ENCODE measurements around the gene STX16. TPM values are rescaled to one million over a fixed set of nuclear protein-coding genes. Genes with fewer than 3 reads are reported as not detected.

The STX16 gene
- total and polyA plus RNA-seq, 2 donors: 17.4 to 97.9 TPM

DNA sequence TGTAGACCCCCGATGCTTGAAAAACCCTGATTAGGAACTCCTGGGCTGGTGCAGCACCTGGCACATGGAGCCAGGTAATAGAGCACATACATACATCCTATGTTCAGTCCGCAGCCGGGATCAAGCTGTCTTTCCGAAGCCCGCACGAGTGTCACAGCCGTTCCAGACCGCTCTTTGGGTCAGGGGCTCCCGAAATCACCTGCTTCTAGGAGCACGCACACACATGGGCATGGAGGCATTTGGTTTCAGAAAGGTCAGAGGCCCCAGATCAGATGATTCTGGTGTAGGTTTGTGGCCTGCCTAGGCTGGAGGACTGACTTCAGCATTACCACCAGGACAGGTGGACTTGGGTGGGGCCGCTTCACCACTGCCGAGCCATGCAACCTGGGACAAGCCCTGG lies 42.1 kb upstream of the STX16 start:
- Histone ChIP-seq H3K4me3 (ENCODE audit: low read length in 2 of 2) (no peak overlapping the region), H3K36me3 (ENCODE audit: control insufficient read depth in 2 of 2, insufficient read depth in 2 of 2, low read length in 1 of 2) (no peaks in the 10 kb centered on the region), H3K4me1 (ENCODE audit: control insufficient read depth in 2 of 2, insufficient read depth in 2 of 2, low read length in 2 of 2) (peaks cover 0 to 3% of the 10 kb centered on the region in 2 donors), H3K27me3 (ENCODE audit: control insufficient read depth in 2 of 2, insufficient read depth in 1 of 2, low read length in 1 of 2) (peaks cover 0 to 2% of the 10 kb centered on the region in 2 donors), H3K9me3 (ENCODE audit: control insufficient read depth in 2 of 2, insufficient read depth in 1 of 2, low read length in 1 of 2) (no peaks in the 10 kb centered on the region), H3K27ac (ENCODE audit: low read depth in 1 of 2, low read length in 1 of 2) (no peak overlapping the region)
- no peak for DNase-seq (ENCODE audit: low read depth in 6 of 9, low spot score in 9 of 9)
- 96% methylated on average over 12 of the region's 12 CpGs for WGBS

DNA sequence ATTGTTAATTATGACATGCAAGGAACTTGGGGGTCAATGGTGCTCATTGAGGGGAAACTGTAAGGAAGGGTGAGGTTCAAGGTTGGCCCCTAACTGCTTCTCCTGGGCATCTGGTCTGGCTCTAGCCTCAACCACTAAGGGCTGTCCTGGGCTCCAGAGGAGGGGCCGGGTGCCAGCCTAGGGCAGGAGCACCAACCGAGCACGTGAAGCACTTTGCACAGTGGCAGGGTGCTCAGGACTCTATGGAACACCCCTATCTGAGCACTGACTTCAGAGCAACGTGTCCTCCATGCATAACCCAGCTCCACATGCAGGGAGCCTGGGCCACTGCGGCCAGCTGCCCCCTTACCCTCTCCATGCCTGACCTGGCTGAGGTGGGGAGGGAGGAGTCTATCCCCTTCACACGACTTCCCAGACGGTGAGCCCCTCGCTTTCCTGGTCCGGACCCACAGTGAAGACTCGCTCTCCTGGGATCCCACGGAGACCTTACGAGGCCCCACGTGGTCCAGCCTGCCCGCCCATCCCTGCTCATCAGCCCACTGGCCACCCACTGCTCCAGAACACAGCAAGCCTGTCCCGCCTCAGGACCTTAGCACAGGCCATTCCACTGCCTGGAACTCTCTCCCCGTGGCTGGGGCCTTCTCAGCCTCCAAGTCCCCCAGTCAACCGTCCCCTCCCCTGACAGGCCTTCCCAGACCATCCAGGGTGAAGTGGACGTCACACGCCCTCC lies 40.8 kb upstream of the STX16 start:
- H3K36me3 ChIP-seq (ENCODE audit: control insufficient read depth in 2 of 2, insufficient read depth in 2 of 2, low read length in 1 of 2): no peaks in the 10 kb centered on the region
- no peaks in the 10 kb centered on the region for H3K9me3 ChIP-seq (ENCODE audit: control insufficient read depth in 2 of 2, insufficient read depth in 1 of 2, low read length in 1 of 2)
- peaks cover 0 to 3% of the 10 kb centered on the region in 2 donors for H3K4me1 ChIP-seq (ENCODE audit: control insufficient read depth in 2 of 2, insufficient read depth in 2 of 2, low read length in 2 of 2)
- H3K4me3 ChIP-seq (ENCODE audit: low read length in 2 of 2): no peak overlapping the region
- no peak overlapping the region for H3K27ac ChIP-seq (ENCODE audit: low read depth in 1 of 2, low read length in 1 of 2)
- DNase-seq (ENCODE audit: low read depth in 6 of 9, low spot score in 9 of 9): no peak
- peaks cover 0 to 2% of the 10 kb centered on the region in 2 donors for H3K27me3 ChIP-seq (ENCODE audit: control insufficient read depth in 2 of 2, insufficient read depth in 1 of 2, low read length in 1 of 2)
- 93% methylated on average over 19 of the region's 19 CpGs for WGBS

DNA sequence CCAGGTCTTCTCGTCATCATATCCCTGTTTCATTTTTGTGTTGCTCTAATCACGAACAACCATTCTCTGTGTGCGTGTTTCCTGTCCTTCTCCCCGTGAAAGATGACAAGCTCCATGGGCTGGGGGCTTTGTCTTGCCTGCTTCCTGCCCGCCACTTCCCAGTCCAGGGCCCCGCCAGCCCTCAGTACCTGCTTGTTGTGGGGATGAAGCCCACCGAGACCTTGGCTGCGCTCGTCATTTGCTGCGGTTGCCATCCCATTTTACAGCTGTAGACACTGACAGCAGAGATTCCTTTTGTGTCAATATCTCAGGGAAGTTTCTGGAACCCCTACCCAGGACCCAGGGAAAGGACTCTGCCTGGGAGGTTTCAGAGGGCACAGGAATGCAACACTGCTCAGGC lies 40.3 kb upstream of the STX16 start:
- Histone ChIP-seq H3K9me3 (ENCODE audit: control insufficient read depth in 2 of 2, insufficient read depth in 1 of 2, low read length in 1 of 2) (no peaks in the 10 kb centered on the region), H3K27me3 (ENCODE audit: control insufficient read depth in 2 of 2, insufficient read depth in 1 of 2, low read length in 1 of 2) (peaks cover 0 to 2% of the 10 kb centered on the region in 2 donors), H3K4me3 (ENCODE audit: low read length in 2 of 2) (no peak overlapping the region), H3K36me3 (ENCODE audit: control insufficient read depth in 2 of 2, insufficient read depth in 2 of 2, low read length in 1 of 2) (no peaks in the 10 kb centered on the region), H3K27ac (ENCODE audit: low read depth in 1 of 2, low read length in 1 of 2) (no peak overlapping the region), H3K4me1 (ENCODE audit: control insufficient read depth in 2 of 2, insufficient read depth in 2 of 2, low read length in 2 of 2) (peaks cover 0 to 3% of the 10 kb centered on the region in 2 donors)
- 94% methylated on average over 10 of the region's 10 CpGs for WGBS
- DNase-seq (ENCODE audit: low read depth in 6 of 9, low spot score in 9 of 9): no peak

DNA sequence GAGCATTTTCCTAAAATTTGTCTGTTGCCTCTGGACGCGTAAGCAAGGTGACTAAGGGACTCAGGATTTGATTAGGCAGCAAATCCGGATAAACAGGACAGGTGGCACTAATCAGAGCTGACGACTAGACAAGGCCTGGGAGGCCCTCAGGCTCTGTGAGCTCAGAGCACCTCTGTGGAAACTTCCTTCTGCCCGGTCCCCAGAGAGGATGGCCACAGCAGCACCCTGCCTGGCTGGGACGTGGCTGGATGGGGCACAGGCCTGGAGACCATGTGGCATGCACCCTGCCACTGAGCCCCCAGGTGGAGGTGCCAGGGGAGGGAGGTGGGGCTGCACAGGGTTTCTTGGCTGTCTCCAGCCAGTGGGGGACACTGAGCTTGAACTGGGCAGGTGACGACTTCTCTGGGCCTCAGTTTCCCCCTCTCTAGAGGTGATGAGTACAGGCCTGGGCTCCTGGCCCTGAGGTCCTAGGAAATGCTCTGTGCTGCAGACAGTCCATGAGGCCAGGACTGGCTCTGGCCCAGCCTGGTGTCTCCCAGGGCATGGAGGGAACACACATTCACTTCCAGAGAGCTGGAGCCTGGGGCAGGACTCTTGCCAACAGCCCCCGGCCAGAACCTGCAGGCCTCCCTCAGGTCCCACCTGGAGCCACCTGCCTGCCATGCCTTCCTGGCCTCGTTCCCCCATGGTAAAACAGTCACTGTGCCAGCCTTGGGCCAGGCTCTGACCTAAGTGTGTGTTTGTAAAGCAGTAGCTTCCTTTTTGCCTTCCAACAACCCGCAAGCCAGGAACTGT lies 39.6 kb upstream of the STX16 start:
- Histone ChIP-seq H3K4me1 (ENCODE audit: control insufficient read depth in 2 of 2, insufficient read depth in 2 of 2, low read length in 2 of 2) (peaks cover 0 to 3% of the 10 kb centered on the region in 2 donors), H3K4me3 (ENCODE audit: low read length in 2 of 2) (no peak overlapping the region), H3K36me3 (ENCODE audit: control insufficient read depth in 2 of 2, insufficient read depth in 2 of 2, low read length in 1 of 2) (no peaks in the 10 kb centered on the region), H3K27ac (ENCODE audit: low read depth in 1 of 2, low read length in 1 of 2) (no peak overlapping the region), H3K9me3 (ENCODE audit: control insufficient read depth in 2 of 2, insufficient read depth in 1 of 2, low read length in 1 of 2) (no peaks in the 10 kb centered on the region), H3K27me3 (ENCODE audit: control insufficient read depth in 2 of 2, insufficient read depth in 1 of 2, low read length in 1 of 2) (peaks cover 0 to 2% of the 10 kb centered on the region in 2 donors)
- no peak for DNase-seq (ENCODE audit: low read depth in 6 of 9, low spot score in 9 of 9)
- WGBS: 76% methylated on average over 10 of the region's 10 CpGs

DNA sequence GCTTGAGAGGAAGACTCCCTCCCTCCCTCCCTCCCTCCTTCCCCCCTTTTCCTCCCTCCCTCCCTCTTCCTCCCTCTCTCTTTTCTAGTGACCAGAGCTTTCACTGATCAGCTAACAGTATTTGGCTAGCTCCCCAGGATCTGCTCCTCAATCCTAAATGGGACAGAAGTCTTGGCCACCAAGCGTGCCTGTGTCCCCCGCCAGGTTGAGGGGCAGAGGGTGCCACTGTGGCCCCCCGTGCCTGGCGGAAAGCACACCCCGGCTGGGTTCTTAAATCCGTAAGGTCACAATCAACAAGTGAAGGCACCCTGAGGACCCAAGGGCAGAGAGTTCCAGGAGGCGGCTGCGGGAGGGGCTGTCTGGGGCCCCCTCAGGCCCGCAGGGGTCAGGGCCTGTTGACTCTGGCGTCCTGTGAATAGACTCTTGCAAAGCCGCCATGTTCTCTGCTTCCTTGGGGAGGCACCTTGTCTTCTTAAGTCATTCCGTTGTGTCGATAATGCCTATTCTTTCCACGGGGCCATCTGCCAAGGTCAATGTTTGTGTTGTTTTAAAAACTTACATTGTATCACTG lies 38.9 kb upstream of the STX16 start:
- WGBS: 80% methylated on average over 14 of the region's 14 CpGs
- Histone ChIP-seq H3K27ac (ENCODE audit: low read depth in 1 of 2, low read length in 1 of 2) (no peak overlapping the region), H3K27me3 (ENCODE audit: control insufficient read depth in 2 of 2, insufficient read depth in 1 of 2, low read length in 1 of 2) (peaks cover 0 to 2% of the 10 kb centered on the region in 2 donors), H3K4me3 (ENCODE audit: low read length in 2 of 2) (no peak overlapping the region), H3K36me3 (ENCODE audit: control insufficient read depth in 2 of 2, insufficient read depth in 2 of 2, low read length in 1 of 2) (no peaks in the 10 kb centered on the region), H3K9me3 (ENCODE audit: control insufficient read depth in 2 of 2, insufficient read depth in 1 of 2, low read length in 1 of 2) (no peaks in the 10 kb centered on the region), H3K4me1 (ENCODE audit: control insufficient read depth in 2 of 2, insufficient read depth in 2 of 2, low read length in 2 of 2) (peaks cover 0 to 3% of the 10 kb centered on the region in 2 donors)
- no peak for DNase-seq (ENCODE audit: low read depth in 6 of 9, low spot score in 9 of 9)

DNA sequence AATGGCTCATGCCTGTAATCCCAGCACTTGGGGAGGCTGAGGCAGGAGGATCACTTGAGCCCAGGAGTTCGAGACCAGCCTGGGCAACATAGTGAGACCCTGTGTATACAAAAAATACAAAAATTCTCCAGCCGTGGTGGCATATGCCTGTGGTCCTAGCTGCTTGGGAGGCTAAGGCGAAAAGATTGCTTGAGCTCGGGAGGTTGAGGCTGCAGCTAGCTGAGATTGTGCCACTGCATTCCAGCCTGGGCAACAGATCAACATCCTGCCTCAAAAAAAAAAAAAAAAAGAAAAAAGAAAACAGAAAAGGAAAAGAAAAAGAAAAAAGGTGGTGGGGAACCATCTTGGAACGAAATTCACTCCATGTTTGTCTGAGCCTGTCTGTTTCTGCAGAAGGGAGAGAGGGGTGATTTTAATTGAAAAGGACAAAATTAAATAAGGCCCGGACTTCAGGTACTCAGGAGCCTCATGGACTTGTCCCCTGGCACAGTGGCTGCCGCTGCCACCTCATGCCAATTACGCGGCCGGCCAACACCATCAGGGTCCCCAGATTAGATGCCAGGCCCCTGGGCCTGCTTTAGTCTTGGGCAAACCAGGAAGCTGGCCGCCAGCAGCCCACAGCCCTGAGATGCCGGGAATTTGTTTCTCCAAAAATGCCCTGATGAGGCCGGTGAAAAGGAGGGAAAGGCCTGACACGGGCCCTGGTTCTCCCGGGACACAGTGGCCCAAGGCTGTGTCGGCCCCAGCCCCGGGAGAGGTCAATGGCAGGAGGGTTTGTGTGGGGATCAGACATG lies 37.8 kb upstream of the STX16 start:
- Histone ChIP-seq H3K27ac (ENCODE audit: low read depth in 1 of 2, low read length in 1 of 2) (no peak overlapping the region), H3K4me1 (ENCODE audit: control insufficient read depth in 2 of 2, insufficient read depth in 2 of 2, low read length in 2 of 2) (peaks cover 0 to 3% of the 10 kb centered on the region in 2 donors), H3K4me3 (ENCODE audit: low read length in 2 of 2) (no peak overlapping the region), H3K27me3 (ENCODE audit: control insufficient read depth in 2 of 2, insufficient read depth in 1 of 2, low read length in 1 of 2) (peaks cover 0 to 2% of the 10 kb centered on the region in 2 donors), H3K36me3 (ENCODE audit: control insufficient read depth in 2 of 2, insufficient read depth in 2 of 2, low read length in 1 of 2) (no peaks in the 10 kb centered on the region), H3K9me3 (ENCODE audit: control insufficient read depth in 2 of 2, insufficient read depth in 1 of 2, low read length in 1 of 2) (no peaks in the 10 kb centered on the region)
- 95% methylated on average over 17 of the region's 17 CpGs for WGBS
- DNase-seq (ENCODE audit: low read depth in 6 of 9, low spot score in 9 of 9): no peak

DNA sequence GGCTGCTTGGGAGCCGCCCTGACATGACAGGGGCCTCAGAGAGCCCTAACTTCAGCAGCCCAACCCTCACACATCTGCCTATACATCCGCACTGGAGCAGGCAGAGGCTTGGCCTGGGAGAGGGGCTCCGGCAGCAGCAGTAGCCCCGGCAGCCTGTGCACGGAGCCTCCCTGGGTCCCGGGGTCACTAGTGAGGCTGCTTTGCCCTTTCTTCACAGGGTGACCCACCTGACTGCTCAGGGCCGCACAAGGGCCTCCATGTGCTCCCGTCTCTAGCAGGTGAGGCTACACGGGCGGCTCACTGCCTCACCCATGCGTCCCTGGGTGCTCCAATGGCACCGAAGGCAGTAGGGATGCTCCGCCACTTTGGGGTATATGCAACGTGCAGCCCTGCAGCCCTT lies 36.7 kb upstream of the STX16 start:
- WGBS: 97% methylated on average over 14 of the region's 14 CpGs
- DNase-seq (ENCODE audit: low read depth in 6 of 9, low spot score in 9 of 9): no peak
- H3K27me3 ChIP-seq (ENCODE audit: control insufficient read depth in 2 of 2, insufficient read depth in 1 of 2, low read length in 1 of 2): peaks cover 0 to 10% of the 10 kb centered on the region in 2 donors
- H3K4me3 ChIP-seq (ENCODE audit: low read length in 2 of 2): no peak overlapping the region
- no peaks in the 10 kb centered on the region for H3K36me3 ChIP-seq (ENCODE audit: control insufficient read depth in 2 of 2, insufficient read depth in 2 of 2, low read length in 1 of 2)
- H3K4me1 ChIP-seq (ENCODE audit: control insufficient read depth in 2 of 2, insufficient read depth in 2 of 2, low read length in 2 of 2): peaks cover 0 to 3% of the 10 kb centered on the region in 2 donors
- no peak overlapping the region for H3K27ac ChIP-seq (ENCODE audit: low read depth in 1 of 2, low read length in 1 of 2)
- H3K9me3 ChIP-seq (ENCODE audit: control insufficient read depth in 2 of 2, insufficient read depth in 1 of 2, low read length in 1 of 2): no peaks in the 10 kb centered on the region

DNA sequence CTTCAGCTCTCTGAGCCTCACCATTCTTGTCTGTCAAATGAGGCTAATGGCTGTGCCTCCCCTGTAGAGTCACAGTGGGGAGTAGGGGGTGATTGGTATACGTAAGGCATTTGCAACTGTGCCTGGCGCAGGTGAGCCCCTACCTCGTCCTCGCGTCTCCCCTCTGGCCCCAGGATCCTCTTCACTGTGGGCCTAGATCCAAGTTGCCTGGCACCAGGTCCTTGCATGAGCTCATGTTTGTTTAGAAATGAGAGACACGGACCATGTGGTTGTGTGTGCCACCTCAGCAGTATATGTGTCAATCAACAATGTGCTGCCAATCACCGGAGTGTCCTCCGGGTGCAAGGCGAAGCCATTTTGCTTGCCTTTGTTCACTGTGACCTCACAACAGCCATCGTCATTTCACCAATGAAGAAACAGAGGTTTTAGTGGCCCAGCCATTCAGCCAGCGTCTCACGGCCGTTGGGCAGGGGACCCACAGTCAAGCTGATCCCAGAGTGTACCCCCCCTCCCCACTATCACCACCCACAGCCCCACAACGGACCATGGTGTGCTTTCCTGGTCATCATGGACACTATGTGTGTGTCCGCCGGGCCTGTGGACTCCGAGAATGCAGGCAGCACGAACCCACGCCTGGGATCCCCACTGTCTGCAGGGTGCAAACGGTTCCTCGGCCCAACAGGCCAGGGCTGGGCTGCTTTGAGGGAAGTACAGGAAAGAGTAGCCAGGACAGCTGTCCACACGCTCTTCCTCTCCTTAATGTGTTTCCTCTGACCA lies 35.9 kb upstream of the STX16 start:
- Histone ChIP-seq H3K36me3 (ENCODE audit: control insufficient read depth in 2 of 2, insufficient read depth in 2 of 2, low read length in 1 of 2) (no peaks in the 10 kb centered on the region), H3K9me3 (ENCODE audit: control insufficient read depth in 2 of 2, insufficient read depth in 1 of 2, low read length in 1 of 2) (no peaks in the 10 kb centered on the region), H3K27ac (ENCODE audit: low read depth in 1 of 2, low read length in 1 of 2) (no peak overlapping the region), H3K4me1 (ENCODE audit: control insufficient read depth in 2 of 2, insufficient read depth in 2 of 2, low read length in 2 of 2) (peaks cover 0 to 3% of the 10 kb centered on the region in 2 donors), H3K27me3 (ENCODE audit: control insufficient read depth in 2 of 2, insufficient read depth in 1 of 2, low read length in 1 of 2) (peaks cover 0 to 13% of the 10 kb centered on the region in 2 donors), H3K4me3 (ENCODE audit: low read length in 2 of 2) (no peak overlapping the region)
- WGBS: 93% methylated on average over 22 of the region's 22 CpGs
- no peak for DNase-seq (ENCODE audit: low read depth in 6 of 9, low spot score in 9 of 9)
